NCI-H69 (cell line): Measurements from ENCODE around the gene PTPRN.
"Not testable (repeated sequence)": the region's sequence is repeated elsewhere in the genome, so short reads cannot be mapped to it uniquely, and the experiment has no call there.

Experiments
- DNase-seq: peaks from one replicate; lab custom pipeline; 2025; lab: John Stamatoyannopoulos, UW

PTPRN gene

GRCh38 chr2:219287580-219288265 lies 21.5 kb downstream of the PTPRN start:
- DNase-seq, result no peak

- not testable (repeated sequence) for DNase-seq
Measured at GRCh38 chr2:219287116-219287440, 22.1 kb downstream of the PTPRN start.

- peak; percentile 17 for DNase-seq
Measured at GRCh38 chr2:219286436-219287115, 22.6 kb downstream of the PTPRN start.

GRCh38 chr2:219285894-219286425 lies 23.2 kb downstream of the PTPRN start:
- peak; percentile 6 for DNase-seq

GRCh38 chr2:219285373-219285735 lies 23.8 kb downstream of the PTPRN start:
- DNase-seq, result no peak

DNA sequence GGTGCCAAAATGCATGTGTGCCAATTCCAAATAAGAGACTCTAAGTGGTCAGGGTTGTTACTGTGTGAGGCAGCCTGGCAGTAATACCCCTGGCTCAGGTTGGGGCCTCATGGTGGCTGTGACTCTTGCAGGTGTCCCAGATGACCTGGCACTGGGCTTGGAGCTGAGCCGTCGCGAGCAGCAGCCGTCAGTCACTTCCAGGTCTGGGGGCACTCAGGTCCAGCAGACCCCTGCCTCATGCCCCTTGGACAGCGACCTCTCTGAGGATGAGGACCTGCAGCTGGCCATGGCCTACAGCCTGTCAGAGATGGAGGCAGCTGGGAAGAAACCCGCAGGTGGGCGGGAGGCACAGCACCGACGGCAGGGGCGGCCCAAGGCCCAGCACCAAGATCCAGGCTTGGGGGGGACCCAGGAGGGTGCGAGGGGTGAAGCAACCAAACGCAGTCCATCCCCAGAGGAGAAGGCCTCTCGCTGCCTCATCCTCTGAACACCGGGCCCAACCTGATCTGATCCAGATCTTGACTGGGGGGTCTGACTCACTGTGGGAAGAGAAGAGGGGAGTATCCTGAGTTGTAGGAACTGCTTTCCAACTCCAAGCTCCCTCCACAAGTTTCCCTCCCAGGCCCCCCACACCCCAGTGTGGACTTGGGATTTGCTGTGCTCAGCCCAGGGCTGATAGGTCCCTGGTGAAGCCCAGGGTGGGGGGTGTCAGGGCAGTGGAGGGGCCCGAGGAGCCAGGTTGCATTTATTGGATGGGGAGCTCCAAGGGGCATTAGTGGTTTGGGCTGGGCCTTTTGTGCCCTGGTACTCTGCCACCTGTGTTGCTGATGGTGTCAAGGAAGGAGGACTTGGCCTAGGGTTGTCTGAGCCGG lies 24.5 kb downstream of the PTPRN start:
- no peak for DNase-seq

DNA sequence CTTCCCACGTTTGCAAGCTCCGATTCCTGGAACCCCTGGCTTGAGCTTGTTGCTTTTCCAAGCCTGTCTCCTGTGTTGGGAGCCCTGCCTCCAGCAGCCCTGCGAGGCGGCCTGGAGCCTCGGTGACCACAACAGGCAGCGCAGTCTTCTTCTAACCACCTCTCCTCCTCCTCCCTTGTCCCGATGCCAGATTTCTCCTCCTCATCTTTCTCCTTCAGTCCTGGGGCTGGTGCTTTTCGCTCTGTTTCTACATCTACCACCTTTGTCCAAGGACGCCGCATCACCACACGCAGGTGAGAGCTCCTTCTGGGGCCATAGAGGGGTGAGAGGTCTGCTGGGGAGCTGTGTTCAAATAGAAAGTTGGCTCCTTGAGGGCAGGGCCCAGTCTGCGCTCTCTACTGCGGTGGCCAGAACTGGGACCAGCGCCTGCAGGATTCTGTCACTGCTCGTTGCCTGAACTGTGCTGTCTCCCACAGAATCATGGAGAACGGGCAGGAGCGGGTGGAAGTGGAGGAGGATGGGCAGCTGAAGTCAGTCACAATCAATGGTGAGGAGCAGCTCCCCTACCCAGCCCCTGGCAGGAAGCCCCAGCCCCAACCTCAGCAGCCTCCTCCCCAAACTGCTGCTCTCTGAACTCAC lies 26.1 kb downstream of the PTPRN start:
- DNase-seq, result no peak

- DNase-seq, result no peak
Measured at GRCh38 chr2:219282375-219282774, 26.8 kb downstream of the PTPRN start.

DNA sequence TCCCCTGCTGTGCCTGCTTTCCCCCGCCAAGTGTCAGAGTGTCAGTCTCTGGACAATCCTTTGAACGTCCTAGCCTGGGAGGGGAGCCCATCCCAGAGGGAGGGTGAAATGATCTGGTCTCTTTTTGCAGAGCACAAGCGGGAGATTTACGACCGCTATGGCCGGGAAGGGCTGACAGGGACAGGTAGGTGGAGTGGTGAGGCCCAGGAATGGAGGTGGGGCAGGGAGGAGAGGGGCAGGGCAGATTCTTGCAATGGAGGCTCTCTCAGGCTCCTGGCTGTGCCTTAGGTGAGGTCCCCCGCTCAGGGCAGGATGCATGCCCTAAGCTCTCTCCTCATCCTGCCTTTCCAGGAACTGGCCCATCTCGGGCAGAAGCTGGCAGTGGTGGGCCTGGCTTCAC lies 27.6 kb downstream of the PTPRN start:
- no peak for DNase-seq

GRCh38 chr2:219280651-219281050 lies 28.6 kb downstream of the PTPRN start:
- peak; percentile 4 for DNase-seq

GRCh38 chr2:219279916-219280516 lies 29.2 kb downstream of the PTPRN start:
- DNase-seq, result no peak

DNA sequence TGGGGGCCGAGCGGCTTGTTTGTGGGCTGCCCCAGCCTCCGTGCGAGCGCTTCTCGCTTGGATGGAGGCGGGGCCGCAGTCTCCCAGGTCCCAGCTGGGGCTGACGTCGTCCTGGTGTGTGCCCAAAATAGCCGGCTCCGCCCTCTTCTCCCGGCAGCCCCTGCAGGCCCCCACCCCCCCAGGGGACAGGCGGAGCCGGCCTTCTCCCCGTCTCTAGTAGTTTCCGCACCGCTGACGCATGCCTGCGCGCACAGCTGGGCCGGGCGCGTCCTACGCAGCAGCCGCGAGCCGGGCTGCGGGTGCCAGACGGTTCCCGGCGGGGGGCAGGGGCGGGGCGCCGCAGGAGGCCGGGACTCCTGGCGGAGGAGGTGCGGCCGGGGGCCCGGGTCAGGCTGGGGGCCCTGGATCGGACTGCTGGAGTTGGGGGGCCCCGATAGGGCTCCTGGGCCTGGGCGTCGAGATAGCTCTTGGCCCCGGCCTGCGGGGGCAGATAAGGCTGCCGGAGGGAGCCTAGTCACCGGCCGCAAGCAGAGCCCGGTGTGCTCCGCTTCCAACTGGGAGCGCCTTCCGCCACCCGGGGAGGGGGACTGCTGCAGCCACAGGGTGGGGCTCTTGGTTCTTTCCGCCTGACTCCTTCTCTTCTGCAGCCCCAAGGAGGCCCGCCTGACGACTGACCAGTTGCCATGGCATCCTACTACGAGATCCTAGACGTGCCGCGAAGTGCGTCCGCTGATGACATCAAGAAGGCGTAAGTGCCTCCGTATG lies 29.9 kb downstream of the PTPRN start, which contains the start of gene DNAJB2:
Gene DNAJB2 (plus strand): TSS at position 216 of the 765 bp plus-strand sequence. CDS start 468 bp downstream, at position 684.
- peak; percentile 96 for DNase-seq

- no peak for DNase-seq
Measured at GRCh38 chr2:219278655-219279150, 30.5 kb downstream of the PTPRN start.

DNA sequence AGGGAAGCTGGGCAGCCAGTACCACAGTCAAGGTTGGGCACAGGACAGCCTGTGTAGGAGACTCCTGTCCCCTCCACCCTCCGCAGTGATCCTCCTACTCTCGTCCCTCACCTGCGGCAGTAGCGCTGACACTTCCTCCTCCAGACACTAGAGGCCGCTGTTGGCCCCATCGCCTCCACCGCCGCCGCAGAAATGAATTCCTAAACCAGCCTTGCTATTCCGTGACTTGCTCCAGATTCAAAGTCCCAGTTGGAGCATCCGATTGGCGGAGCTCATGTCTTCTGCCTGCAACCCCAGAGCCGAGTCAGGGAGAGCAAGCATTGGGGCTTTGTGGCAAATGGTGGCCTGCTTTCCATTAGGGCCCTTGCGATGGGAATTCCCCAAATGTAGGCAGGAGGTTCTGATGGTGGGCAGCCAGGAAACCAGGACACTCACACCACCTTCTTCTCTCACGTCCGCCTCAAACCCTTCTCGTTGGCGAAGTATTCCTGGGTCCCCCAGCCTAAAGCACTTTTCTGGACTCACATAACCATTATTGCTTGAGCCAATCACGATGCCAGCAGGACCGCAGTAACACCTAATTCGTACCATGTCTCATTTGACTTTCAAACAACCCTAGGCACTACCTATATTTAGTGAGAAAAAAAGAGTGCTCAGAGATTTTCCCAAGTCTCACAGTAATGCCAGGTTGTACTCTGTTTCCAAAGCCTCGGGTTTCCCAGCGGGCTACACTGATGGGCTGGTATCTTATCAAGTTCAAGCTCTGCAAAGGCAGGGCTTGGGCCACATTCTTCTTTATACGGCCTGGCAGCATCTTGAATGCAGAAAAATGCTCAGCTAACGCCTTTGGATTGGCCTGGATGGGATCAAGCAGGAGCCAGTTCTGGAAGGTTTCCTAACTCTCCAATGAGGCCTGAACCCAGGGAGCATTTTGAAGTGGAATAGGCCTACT lies 31.2 kb downstream of the PTPRN start:
- DNase-seq, result peak; percentile 63

GRCh38 chr2:219274361-219274921 lies 34.8 kb downstream of the PTPRN start:
- DNase-seq, result peak; percentile 10

DNA sequence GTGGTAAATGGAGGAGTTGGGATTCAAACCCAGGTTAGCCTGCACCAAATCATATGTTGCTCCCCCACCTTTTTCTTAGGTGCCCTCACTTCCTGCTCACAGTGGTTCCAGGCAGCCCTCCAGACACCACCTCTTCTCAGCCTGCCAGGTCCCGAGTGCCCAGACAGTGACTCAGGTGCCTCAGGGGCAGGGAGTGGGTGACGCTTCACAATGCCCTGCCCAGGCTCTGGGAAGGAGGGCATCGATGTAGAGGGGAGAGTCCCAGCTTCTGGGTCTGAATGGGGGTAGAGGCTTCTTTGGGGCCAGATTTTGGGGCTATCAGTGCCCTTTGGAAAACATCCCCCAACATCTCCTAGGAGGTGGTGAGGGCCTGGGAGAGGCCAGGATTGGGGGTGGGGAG lies 35.3 kb downstream of the PTPRN start:
- DNase-seq, result peak; percentile 7

- DNase-seq, result no peak
Measured at GRCh38 chr2:219272995-219273394, 36.2 kb downstream of the PTPRN start.

GRCh38 chr2:219272356-219272755 lies 36.8 kb downstream of the PTPRN start:
- no peak for DNase-seq

- DNase-seq, result no peak
Measured at GRCh38 chr2:219271021-219271420, 38.2 kb downstream of the PTPRN start.
